ENCODE data around the gene KIAA1586. TPM values are rescaled to one million over a fixed set of nuclear protein-coding genes. Genes with fewer than 3 reads are reported as not detected.
"Not testable (repeated sequence)": the region's sequence is repeated elsewhere in the genome, so short reads cannot be mapped to it uniquely, and the experiment has no call there.

Gene KIAA1586
- total RNA-seq, 1 experiment from 2014 or later: 12.6 TPM

DNA sequence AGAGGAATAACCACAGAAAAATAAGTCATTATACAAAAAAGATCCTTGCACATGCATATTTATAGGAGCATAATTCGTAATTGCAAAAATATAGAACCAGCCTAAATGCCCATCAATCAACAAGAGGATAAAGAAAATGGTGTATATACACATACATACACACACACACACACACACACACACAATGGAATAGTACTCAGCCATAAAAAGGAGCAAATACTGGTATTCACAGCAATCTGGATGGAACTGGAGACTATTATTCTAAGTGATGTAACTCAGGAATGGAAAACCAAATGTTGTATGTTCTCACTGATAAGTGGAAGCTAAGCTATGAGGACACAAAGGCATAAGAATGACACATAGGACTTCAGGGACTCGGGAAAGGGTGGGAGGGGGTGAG lies 1.9 kb upstream of the KIAA1586 start:
- peaks cover 10% of the 10 kb centered on the region for H3K4me1 Mint-ChIP-seq (ENCODE audit: low read depth, unreplicated experiment)
- DNase-seq: no peak
- no peaks in the 10 kb centered on the region for H3K9me3 Mint-ChIP-seq (ENCODE audit: low read depth, unreplicated experiment)
- CTCF ChIA-PET: no interaction called here
- TF ChIP-seq, protein P1, sequence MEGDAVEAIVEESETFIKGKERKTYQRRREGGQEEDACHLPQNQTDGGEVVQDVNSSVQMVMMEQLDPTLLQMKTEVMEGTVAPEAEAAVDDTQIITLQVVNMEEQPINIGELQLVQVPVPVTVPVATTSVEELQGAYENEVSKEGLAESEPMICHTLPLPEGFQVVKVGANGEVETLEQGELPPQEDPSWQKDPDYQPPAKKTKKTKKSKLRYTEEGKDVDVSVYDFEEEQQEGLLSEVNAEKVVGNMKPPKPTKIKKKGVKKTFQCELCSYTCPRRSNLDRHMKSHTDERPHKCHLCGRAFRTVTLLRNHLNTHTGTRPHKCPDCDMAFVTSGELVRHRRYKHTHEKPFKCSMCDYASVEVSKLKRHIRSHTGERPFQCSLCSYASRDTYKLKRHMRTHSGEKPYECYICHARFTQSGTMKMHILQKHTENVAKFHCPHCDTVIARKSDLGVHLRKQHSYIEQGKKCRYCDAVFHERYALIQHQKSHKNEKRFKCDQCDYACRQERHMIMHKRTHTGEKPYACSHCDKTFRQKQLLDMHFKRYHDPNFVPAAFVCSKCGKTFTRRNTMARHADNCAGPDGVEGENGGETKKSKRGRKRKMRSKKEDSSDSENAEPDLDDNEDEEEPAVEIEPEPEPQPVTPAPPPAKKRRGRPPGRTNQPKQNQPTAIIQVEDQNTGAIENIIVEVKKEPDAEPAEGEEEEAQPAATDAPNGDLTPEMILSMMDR (IDR thresholded peaks at IDR 0.05; ENCODE audit: unreplicated experiment): no peak
- no peak overlapping the region for H3K27ac Mint-ChIP-seq (ENCODE audit: unreplicated experiment)
- H3K27me3 Mint-ChIP-seq (ENCODE audit: unreplicated experiment): peaks cover 42% of the 10 kb centered on the region
- H3K36me3 Mint-ChIP-seq (ENCODE audit: insufficient read depth, unreplicated experiment): peaks cover 17% of the 10 kb centered on the region
- BruUV-seq (replicated peaks): no TSS peak
- intact Hi-C loops (cut with micrococcal nuclease; ENCODE audit: unreplicated experiment): no loop called here
- H3K4me3 Mint-ChIP-seq (ENCODE audit: low read depth, unreplicated experiment): no peak overlapping the region

DNA sequence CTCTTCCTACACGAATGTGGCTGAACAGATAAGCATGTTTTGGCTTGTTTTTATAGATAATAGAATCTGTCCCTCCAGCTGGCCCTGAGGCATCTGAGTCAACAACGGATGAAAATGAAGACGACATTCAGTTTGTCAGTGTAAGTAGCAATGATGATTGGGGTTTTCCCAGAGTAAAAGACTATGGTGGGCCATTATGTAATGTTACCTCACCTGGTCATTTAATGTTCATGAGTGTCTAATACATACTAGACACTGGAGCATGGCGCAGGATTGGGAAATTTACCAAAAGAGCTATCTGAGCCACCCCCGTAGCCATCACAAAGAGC lies 728 bp downstream of the KIAA1586 start:
- intact Hi-C loops (cut with micrococcal nuclease; ENCODE audit: unreplicated experiment); CTCF ChIA-PET; H3K4me3 Mint-ChIP-seq (ENCODE audit: low read depth, unreplicated experiment); H3K27ac Mint-ChIP-seq (ENCODE audit: unreplicated experiment); H3K9me3 Mint-ChIP-seq (ENCODE audit: low read depth, unreplicated experiment); DNase-seq: not testable (repeated sequence)
- BruUV-seq (replicated peaks): TSS peak; percentile 43
- peaks cover 10% of the 10 kb centered on the region for H3K4me1 Mint-ChIP-seq (ENCODE audit: low read depth, unreplicated experiment)
- peaks cover 34% of the 10 kb centered on the region for H3K27me3 Mint-ChIP-seq (ENCODE audit: unreplicated experiment)
- peaks cover 23% of the 10 kb centered on the region for H3K36me3 Mint-ChIP-seq (ENCODE audit: insufficient read depth, unreplicated experiment)

DNA sequence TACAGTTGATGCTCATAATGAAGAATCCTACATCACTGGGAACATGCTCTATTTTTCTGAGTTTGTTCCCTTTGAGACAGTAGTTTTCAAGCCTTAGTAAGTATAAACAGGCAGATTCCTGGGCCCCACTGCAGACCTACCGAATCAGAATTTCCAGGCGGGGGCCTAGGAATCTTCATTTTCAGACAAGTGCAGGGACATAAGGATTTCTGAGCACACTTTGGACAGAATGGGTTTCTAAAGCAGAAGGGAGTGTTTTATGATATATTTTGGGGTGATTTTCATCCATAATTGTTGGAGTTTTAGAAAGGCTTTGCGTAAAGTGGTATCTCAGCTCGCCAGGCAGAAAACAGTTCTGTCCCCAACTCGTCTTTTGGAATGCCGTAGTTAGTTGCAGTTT lies 1.4 kb downstream of the KIAA1586 start:
- BruUV-seq (replicated peaks); H3K27ac Mint-ChIP-seq (ENCODE audit: unreplicated experiment): not testable (repeated sequence)

DNA sequence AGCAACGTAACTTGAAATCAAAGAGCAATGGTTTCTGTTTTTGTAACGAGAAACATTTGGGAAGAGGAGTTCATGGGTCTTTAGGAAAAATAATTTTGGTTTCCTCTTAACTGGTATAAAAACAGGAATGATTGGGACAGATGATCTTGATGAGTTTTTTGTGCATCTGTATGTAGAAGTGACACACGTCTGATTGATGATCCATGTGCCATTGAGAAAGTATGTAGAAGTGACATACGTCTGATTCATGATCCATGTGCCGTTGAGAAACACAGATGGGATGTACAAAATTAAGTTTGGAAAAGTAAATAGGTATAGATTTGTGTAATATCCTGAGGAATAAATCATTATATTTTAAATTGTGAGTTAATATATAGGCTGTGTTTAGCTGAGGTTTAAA lies 2.1 kb downstream of the KIAA1586 start:
- DNase-seq: no peak
- BruUV-seq (replicated peaks): no TSS peak
- TF ChIP-seq, protein P1 (IDR thresholded peaks at IDR 0.05; ENCODE audit: unreplicated experiment): no peak
- Mint-ChIP-seq H3K27ac (ENCODE audit: unreplicated experiment) (no peak overlapping the region), H3K4me1 (ENCODE audit: low read depth, unreplicated experiment) (peaks cover 10% of the 10 kb centered on the region), H3K27me3 (ENCODE audit: unreplicated experiment) (peaks cover 20% of the 10 kb centered on the region), H3K9me3 (ENCODE audit: low read depth, unreplicated experiment) (no peaks in the 10 kb centered on the region), H3K36me3 (ENCODE audit: insufficient read depth, unreplicated experiment) (peaks cover 23% of the 10 kb centered on the region), H3K4me3 (ENCODE audit: low read depth, unreplicated experiment) (no peak overlapping the region)
- CTCF ChIA-PET: no interaction called here
- intact Hi-C loops (cut with micrococcal nuclease; ENCODE audit: unreplicated experiment): no loop called here

More for the DNA sequence above, 1.4 kb downstream of the KIAA1586 start:
- H3K9me3 Mint-ChIP-seq (ENCODE audit: low read depth, unreplicated experiment); H3K4me3 Mint-ChIP-seq (ENCODE audit: low read depth, unreplicated experiment); intact Hi-C loops (cut with micrococcal nuclease; ENCODE audit: unreplicated experiment); CTCF ChIA-PET; DNase-seq: not testable (repeated sequence)
- Mint-ChIP-seq H3K27me3 (ENCODE audit: unreplicated experiment) (peaks cover 28% of the 10 kb centered on the region), H3K36me3 (ENCODE audit: insufficient read depth, unreplicated experiment) (peaks cover 23% of the 10 kb centered on the region), H3K4me1 (ENCODE audit: low read depth, unreplicated experiment) (peaks cover 10% of the 10 kb centered on the region)

DNA sequence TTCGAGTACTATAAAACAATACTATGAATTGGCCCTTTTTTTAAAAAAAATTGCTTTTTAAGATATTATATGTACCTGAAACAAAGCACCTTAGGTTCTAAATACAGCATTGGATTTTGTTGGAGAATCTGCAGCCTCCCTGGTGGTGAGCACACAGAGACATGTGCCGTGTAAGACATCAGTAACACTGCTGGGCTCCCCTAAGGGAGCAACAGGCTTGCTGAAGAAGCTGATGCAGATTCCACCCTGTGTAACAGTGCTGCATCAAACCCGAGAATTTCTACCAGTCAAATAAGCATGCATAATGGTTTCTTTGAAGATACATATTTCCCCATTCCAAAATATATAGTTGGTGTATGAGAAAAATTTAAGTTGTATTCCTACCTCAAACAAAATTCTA lies 17.4 kb downstream of the KIAA1586 start:
- Mint-ChIP-seq H3K36me3 (ENCODE audit: insufficient read depth, unreplicated experiment) (peaks cover 16% of the 10 kb centered on the region), H3K27ac (ENCODE audit: unreplicated experiment) (no peak overlapping the region)
- no TSS peak for BruUV-seq (replicated peaks)

More for the DNA sequence above, 17.4 kb downstream of the KIAA1586 start:
- TF ChIP-seq, protein P1 (IDR thresholded peaks at IDR 0.05; ENCODE audit: unreplicated experiment): no peak
- Mint-ChIP-seq H3K4me1 (ENCODE audit: low read depth, unreplicated experiment) (no peaks in the 10 kb centered on the region), H3K4me3 (ENCODE audit: low read depth, unreplicated experiment) (no peak overlapping the region), H3K27me3 (ENCODE audit: unreplicated experiment) (no peaks in the 10 kb centered on the region), H3K9me3 (ENCODE audit: low read depth, unreplicated experiment) (no peaks in the 10 kb centered on the region)
- CTCF ChIA-PET: no interaction called here
- intact Hi-C loops (cut with micrococcal nuclease; ENCODE audit: unreplicated experiment): no loop called here
- DNase-seq: no peak

Measured in Calu3 (cell line).